GM12864 (cell line): Measurements from ENCODE around the gene IGLL1.
"Not testable (repeated sequence)": the region's sequence is repeated elsewhere in the genome, so short reads cannot be mapped to it uniquely, and the experiment has no call there.

Experiments used
- DNase-seq: peaks from one replicate; pipeline ENCODE4 v3.0.0-alpha.2; 2011; ENCODE audit warnings: low read depth
- H3K4me3 ChIP-seq: 2 replicates; pipeline ENCODE4 v1.5.1; 2011; ENCODE audit warnings: mild to moderate bottlenecking, low read depth, low read length, control low read depth
- CTCF ChIP-seq: IDR thresholded peaks from 2 replicates; pipeline ENCODE4 v1.5.1; 2011; ENCODE audit warnings: low read depth, mild to moderate bottlenecking, moderate library complexity, low read length, control low read depth, inconsistent platforms; ENCODE audit errors: missing control alignments

Gene IGLL1

GRCh38 chr22:23550049-23550650, 29.9 kb downstream of the IGLL1 start:
- H3K4me3 ChIP-seq, result no peak overlapping the region
- DNase-seq, result no peak
- no peak for TF ChIP-seq CTCF

- no peak overlapping the region for H3K4me3 ChIP-seq
- DNase-seq, result no peak
- TF ChIP-seq CTCF, result no peak
Measured at GRCh38 chr22:23549198-23549595, 30.9 kb downstream of the IGLL1 start.

- no peak for TF ChIP-seq CTCF
- H3K4me3 ChIP-seq, result no peak overlapping the region
- no peak for DNase-seq
Measured at GRCh38 chr22:23548501-23549197, 31.4 kb downstream of the IGLL1 start.

GRCh38 chr22:23547818-23548500, 32.1 kb downstream of the IGLL1 start:
- no peak for TF ChIP-seq CTCF
- DNase-seq, result no peak
- no peak overlapping the region for H3K4me3 ChIP-seq

- H3K4me3 ChIP-seq, DNase-seq: not testable (repeated sequence)
Measured at GRCh38 chr22:23547382-23547781, 32.7 kb downstream of the IGLL1 start.

- no peak for DNase-seq
- H3K4me3 ChIP-seq, result no peak overlapping the region
Measured at GRCh38 chr22:23544852-23545251, 35.2 kb downstream of the IGLL1 start.

GRCh38 chr22:23543506-23544000, 36.5 kb downstream of the IGLL1 start:
- DNase-seq, H3K4me3 ChIP-seq: not testable (repeated sequence)

More at GRCh38 chr22:23544852-23545251, 35.2 kb downstream of the IGLL1 start:
- no peak for TF ChIP-seq CTCF
